Metanephros (tissue), 2 donors: ENCODE measurements around the gene GAPT. TPM values are rescaled to one million over a fixed set of nuclear protein-coding genes. Genes with fewer than 3 reads are reported as not detected.

Experiments
- small RNA-seq: library from RNA; depleted of rRNA; stranded (forward); fragments of <200 nt; gene quantifications from one replicate; pipeline ENCODE3, GENCODE V24; 2014; ENCODE audit warnings: low replicate concordance
- total RNA-seq: library from RNA; depleted of rRNA; stranded (reverse); fragments of >200 nt; gene quantifications from one replicate; pipeline ENCODE4 v1.2.3, GENCODE V29; 2014

Gene GAPT
- 1.2 TPM for total RNA-seq

GRCh38 chr5:58491216-58491892, at the start of gene GAPT:
Gene GAPT (plus strand): TSS chr5:58491435. CDS start chr5:58494537, 3,102 bp downstream.

GRCh38 chr5:58460002-58460731, 31.1 kb upstream of the GAPT start, which contains the start of gene PLK2:
Gene PLK2 (minus strand): TSS chr5:58460086. CDS start chr5:58459959, 127 bp downstream.

Small RNAs within 50 kb of the gene (small RNA-seq; reads per million reads assigned to genes)
- gene MIR548AE2, result not detected

Other genes with a start within 250 kb of the GAPT start
- 383 TPM for gene PLK2, start 31.3 kb upstream of the GAPT start, total RNA-seq
- 0.58 TPM for gene RAB3C, start 91.6 kb downstream of the GAPT start, total RNA-seq